ENCODE data around the gene DDX39B.
A peak's percentile ranks its signal among the peaks of the same experiment; 100 is the strongest.
"Not testable (repeated sequence)": the region's sequence is repeated elsewhere in the genome, so short reads cannot be mapped to it uniquely, and the experiment has no call there.

DDX39B gene

GRCh38 chr6:31541658-31542521 is at the start of gene DDX39B:
Gene DDX39B (minus strand): TSS chr6:31542003. CDS start chr6:31540532, 1,471 bp downstream.
- peak; percentile 95 for DNase-seq (ENCODE audit: low read depth)

GRCh38 chr6:31590691-31591090 is 48.9 kb upstream of the DDX39B start:
- DNase-seq (ENCODE audit: low read depth), result not testable (repeated sequence)

- DNase-seq (ENCODE audit: low read depth), result no peak
Measured at GRCh38 chr6:31588871-31589650, 47.3 kb upstream of the DDX39B start.

- DNase-seq (ENCODE audit: low read depth), result no peak
Measured at GRCh38 chr6:31587791-31588777, 46.3 kb upstream of the DDX39B start.

GRCh38 chr6:31586599-31587281 is 44.9 kb upstream of the DDX39B start:
- no peak for DNase-seq (ENCODE audit: low read depth)

- DNase-seq (ENCODE audit: low read depth), result no peak
Measured at GRCh38 chr6:31586008-31586407, 44.2 kb upstream of the DDX39B start, which contains the start of gene LST1. Gene LST1 (plus strand): TSS chr6:31586277. CDS start chr6:31587300, 1,023 bp downstream.

GRCh38 chr6:31585491-31585890 is 43.7 kb upstream of the DDX39B start:
- no peak for DNase-seq (ENCODE audit: low read depth)

GRCh38 chr6:31582230-31582643 is 40.4 kb upstream of the DDX39B start, which contains the start of gene LTB:
Gene LTB (minus strand): TSS chr6:31582424. CDS start chr6:31582417, 7 bp downstream.
- DNase-seq (ENCODE audit: low read depth), result no peak

- no peak for DNase-seq (ENCODE audit: low read depth)
Measured at GRCh38 chr6:31581434-31582229, 39.8 kb upstream of the DDX39B start.

GRCh38 chr6:31580807-31581433 is 39.1 kb upstream of the DDX39B start:
- DNase-seq (ENCODE audit: low read depth), result peak; percentile 47

GRCh38 chr6:31580438-31580740 is 38.6 kb upstream of the DDX39B start:
- DNase-seq (ENCODE audit: low read depth), result no peak

GRCh38 chr6:31579546-31580437 is 38.0 kb upstream of the DDX39B start:
- no peak for DNase-seq (ENCODE audit: low read depth)

- DNase-seq (ENCODE audit: low read depth), result no peak
Measured at GRCh38 chr6:31579119-31579505, 37.3 kb upstream of the DDX39B start.

- no peak for DNase-seq (ENCODE audit: low read depth)
Measured at GRCh38 chr6:31578184-31579118, 36.6 kb upstream of the DDX39B start.

GRCh38 chr6:31577579-31577966 is 35.8 kb upstream of the DDX39B start:
- no peak for DNase-seq (ENCODE audit: low read depth)

GRCh38 chr6:31576897-31577578 is 35.2 kb upstream of the DDX39B start:
- DNase-seq (ENCODE audit: low read depth), result no peak
